ENCODE data around the gene PLD5.
"Not testable (repeated sequence)": the region's sequence is repeated elsewhere in the genome, so short reads cannot be mapped to it uniquely, and the experiment has no call there.

PLD5 gene

GRCh38 chr1:242477944-242478343 lies 46.6 kb downstream of the PLD5 start:
- DNase-seq: no peak

- DNase-seq: no peak
Measured at GRCh38 chr1:242470774-242471173, 53.7 kb downstream of the PLD5 start.

- no peak for DNase-seq
Measured at GRCh38 chr1:242468784-242469183, 55.7 kb downstream of the PLD5 start.

GRCh38 chr1:242467556-242468145 lies 56.8 kb downstream of the PLD5 start:
- DNase-seq: no peak

- no peak for DNase-seq
Measured at GRCh38 chr1:242462867-242463266, 61.6 kb downstream of the PLD5 start.

GRCh38 chr1:242459740-242460139 lies 64.8 kb downstream of the PLD5 start:
- DNase-seq: not testable (repeated sequence)

GRCh38 chr1:242456726-242457269 lies 67.7 kb downstream of the PLD5 start:
- DNase-seq: no peak

GRCh38 chr1:242455052-242455361 lies 69.5 kb downstream of the PLD5 start:
- DNase-seq: no peak

GRCh38 chr1:242454262-242455051 lies 70.0 kb downstream of the PLD5 start:
- DNase-seq: no peak

- DNase-seq: no peak
Measured at GRCh38 chr1:242452573-242452972, 71.9 kb downstream of the PLD5 start.

GRCh38 chr1:242449661-242450060 lies 74.8 kb downstream of the PLD5 start:
- DNase-seq: no peak

GRCh38 chr1:242448910-242449645 lies 75.4 kb downstream of the PLD5 start:
- DNase-seq: no peak

GRCh38 chr1:242447689-242448088 lies 76.8 kb downstream of the PLD5 start:
- DNase-seq: no peak

GRCh38 chr1:242440757-242441156 lies 83.7 kb downstream of the PLD5 start:
- no peak for DNase-seq

GRCh38 chr1:242435200-242435599 lies 89.3 kb downstream of the PLD5 start:
- no peak for DNase-seq

- DNase-seq: no peak
Measured at GRCh38 chr1:242432491-242433095, 91.9 kb downstream of the PLD5 start.

GRCh38 chr1:242431786-242432185 lies 92.7 kb downstream of the PLD5 start:
- no peak for DNase-seq

- DNase-seq: no peak
Measured at GRCh38 chr1:242430956-242431355, 93.5 kb downstream of the PLD5 start.

- no peak for DNase-seq
Measured at GRCh38 chr1:242428399-242429190, 95.9 kb downstream of the PLD5 start.

GRCh38 chr1:242427519-242427918 lies 97.0 kb downstream of the PLD5 start:
- DNase-seq: no peak

- DNase-seq: no peak
Measured at GRCh38 chr1:242426271-242426905, 98.1 kb downstream of the PLD5 start.

GRCh38 chr1:242425232-242425631 lies 99.3 kb downstream of the PLD5 start:
- DNase-seq: no peak

Data from activated CD4-positive, alpha-beta T cell treated with anti-CD3 and anti-CD28 coated beads for 1 hour (primary cell).